H1 (cell line): ENCODE data around the gene CAPN2. TPM values are rescaled to one million over a fixed set of nuclear protein-coding genes. Genes with fewer than 3 reads are reported as not detected.

Source experiments
- CREB1 ChIP-seq: IDR thresholded peaks from 2 replicates; pipeline ENCODE4 v1.6.1; 2012; ENCODE audit warnings: inconsistent platforms
- KDM5A ChIP-seq: fragments of 200-600 bp; IDR thresholded peaks from 2 replicates; pipeline ENCODE4 v1.7.1; 2012; ENCODE audit warnings: mild to moderate bottlenecking, low read length, inconsistent platforms, mixed read lengths
- PHF8 ChIP-seq: fragments of 200-600 bp; sonication (generic); conservative IDR thresholded peaks from 2 replicates; pipeline ENCODE4 v1.7.1; 2012; ENCODE audit warnings: low read depth, mild to moderate bottlenecking, inconsistent platforms, low read length, moderate library complexity
- polyA plus RNA-seq, 7 experiments: library from polyadenylated mRNA; depleted of rRNA in 3 of 7; stranded (reverse) in 5 of 7; unstranded in 2 of 7; fragments of >200 nt in 5 of 7; fragments of 200-250 nt in 2 of 7; gene quantifications; 1 replicate in 5 of 7; 2 replicates in 1 of 7; 4 replicates in 1 of 7; pipeline versions ENCODE4 v1.2.1 to v1.2.3, GENCODE V29; 2011 to 2013; ENCODE audit warnings: missing spikeins in 2 of 7, mixed read lengths in 2 of 7
- total RNA-seq: library from RNA; stranded (reverse); fragmentation: NEBNext Ultra II Directional; extraction: Animal tissue kit (Norgen Biotek cat#: 25700); gene quantifications from 2 replicates; pipeline ENCODE4 v1.2.1, GENCODE V29; 2021

Gene CAPN2
- total and polyA plus RNA-seq, 2 of the 8 experiments (the other 6 are each of a cell fraction or from before 2014, with no cell fraction given), result 9.2 to 10.3 TPM

GRCh38 chr1:223662943-223663342, 49.4 kb upstream of the CAPN2 start (continued):
- TF ChIP-seq PHF8 (no peak), KDM5A (no peak), CREB1 (no peak)
